Stimulated activated CD8-positive, alpha-beta memory T cell treated with anti-CD3 and anti-CD28 coated beads, Interleukin-15, amount 100 ng/mL, for 24 hours (primary cell): ENCODE data around the gene ECE1.
"Not testable (repeated sequence)": the region's sequence is repeated elsewhere in the genome, so short reads cannot be mapped to it uniquely, and the experiment has no call there.

ENCODE experiments used
- DNase-seq: peaks from one replicate; pipeline ENCODE4 v3.0.0-alpha.2; 2020; ENCODE audit warnings: low read depth

Gene ECE1

DNA sequence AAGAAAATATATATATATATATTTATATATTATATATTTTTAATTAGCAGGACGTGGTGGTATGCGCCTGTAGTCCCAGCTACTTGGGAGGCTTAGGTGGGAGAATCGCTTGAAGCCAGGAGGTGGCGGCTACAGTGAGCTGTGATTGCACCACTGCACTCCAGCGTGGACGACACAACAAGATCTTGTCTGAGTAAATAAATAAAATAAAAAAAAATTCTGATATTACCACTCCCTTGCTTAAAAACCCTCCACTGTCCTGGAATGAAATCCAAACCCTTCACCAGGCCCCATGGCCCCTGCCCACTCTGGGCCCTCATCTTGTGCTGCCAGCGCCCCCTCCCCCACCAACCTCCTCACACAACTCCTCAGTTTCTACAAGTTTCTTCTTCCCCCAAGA is 1.7 kb upstream of the ECE1 start:
- no peak for DNase-seq

DNA sequence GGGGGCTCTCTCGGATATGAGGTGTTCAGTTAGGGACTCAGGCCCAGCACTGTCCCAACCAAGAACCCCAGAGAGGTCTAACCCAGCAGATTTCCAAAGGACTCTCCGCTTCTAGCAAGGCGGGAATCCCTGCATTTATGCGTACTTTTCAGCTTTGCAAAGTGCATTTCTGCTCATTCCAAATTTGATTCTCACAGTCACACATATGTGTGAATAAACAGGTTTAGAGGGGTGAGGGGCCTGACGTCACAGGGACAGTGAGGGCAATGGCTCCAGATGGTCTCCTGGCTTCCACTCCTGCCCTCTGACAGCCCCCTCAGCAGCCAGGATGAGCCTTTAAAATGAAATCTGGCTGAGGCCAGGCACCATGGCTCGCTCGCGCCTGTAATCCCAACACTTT is 921 bp upstream of the ECE1 start:
- DNase-seq: no peak

DNA sequence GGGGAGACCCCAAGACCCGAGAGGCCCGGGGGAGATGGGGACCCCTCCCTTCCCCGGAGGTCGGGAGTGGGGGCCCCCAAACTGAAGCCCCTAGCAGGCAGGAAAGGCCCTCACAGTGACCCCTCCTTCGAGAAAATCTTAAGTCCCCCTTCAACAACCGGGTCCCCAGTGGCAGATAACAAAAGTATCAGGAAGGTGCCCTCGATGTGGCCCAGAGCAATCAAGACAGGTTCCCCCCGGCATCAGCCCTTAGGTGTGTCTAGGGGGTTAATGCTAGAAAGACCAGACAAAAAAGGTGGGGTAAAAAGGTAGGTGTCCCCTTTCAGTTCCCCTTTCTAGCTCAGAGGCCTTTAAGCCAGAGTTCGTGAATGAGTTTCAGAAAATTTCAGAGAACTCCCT is 282 bp upstream of the ECE1 start:
- no peak for DNase-seq

DNA sequence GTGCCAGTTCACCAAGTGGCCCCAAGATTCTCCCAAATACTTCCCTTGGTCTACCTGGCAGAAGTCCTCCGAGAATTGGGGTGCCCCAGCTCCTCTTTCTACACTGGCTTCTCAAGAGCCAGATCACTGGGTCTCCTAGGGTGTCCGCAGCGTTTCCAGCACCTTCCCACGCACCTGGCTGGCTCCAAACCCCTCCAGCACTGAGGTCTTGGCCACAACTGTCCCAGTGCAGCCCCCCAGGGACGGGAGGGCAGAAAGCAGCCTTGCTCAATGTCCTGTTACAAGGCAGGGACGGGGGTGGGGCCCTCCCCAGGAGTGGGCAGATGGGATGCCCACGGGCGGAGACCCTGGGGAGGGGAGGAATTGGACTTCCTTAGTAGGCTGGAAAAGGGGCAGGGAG is 1.1 kb downstream of the ECE1 start:
- no peak for DNase-seq

- no peak for DNase-seq
These were observed 2.3 kb downstream of the ECE1 start for GRCh38 chr1:21287905-21288514.

DNA sequence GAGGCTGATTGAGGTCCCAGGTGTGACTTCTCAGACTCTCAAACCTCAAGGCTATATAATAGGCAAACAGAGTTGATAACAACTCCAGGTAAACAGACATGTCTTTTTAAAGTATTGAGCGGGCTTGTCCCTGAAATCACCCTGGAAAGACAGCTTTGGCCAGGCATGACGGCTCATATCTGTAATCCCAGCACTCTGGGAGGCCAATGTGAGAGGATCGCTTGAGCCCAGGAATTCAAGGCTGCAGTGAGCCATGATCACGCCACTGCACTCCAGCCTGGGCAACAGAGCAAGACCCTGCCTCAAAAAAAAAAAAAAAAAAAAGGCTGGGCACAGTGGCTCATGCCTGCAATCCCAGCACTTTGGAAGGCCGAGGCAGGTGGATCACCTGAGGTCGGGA is 4.9 kb downstream of the ECE1 start:
- not testable (repeated sequence) for DNase-seq

- DNase-seq: no peak
These were observed 5.2 kb downstream of the ECE1 start for GRCh38 chr1:21285055-21285372.

GRCh38 chr1:21284206-21285054 is 5.8 kb downstream of the ECE1 start:
- DNase-seq: no peak

DNA sequence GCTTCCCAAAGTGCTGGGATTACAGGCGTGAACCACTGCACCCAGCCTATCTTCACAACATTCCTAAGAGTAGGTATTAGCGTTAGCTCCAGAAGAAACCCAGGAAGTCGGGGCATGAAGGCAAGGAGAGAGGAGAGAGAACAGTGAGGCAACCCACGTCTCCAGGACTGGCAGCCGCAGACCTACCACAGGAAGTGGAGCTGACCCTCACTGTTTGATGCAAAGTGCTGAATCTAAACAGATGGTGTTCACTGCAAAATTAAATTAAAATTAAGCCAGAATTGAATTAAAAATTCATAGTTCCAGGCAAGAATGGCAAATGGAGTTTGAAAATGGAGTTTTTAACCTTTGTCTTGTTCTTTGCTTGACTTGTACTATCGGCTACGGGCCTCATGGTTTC is 6.7 kb downstream of the ECE1 start:
- no peak for DNase-seq

DNA sequence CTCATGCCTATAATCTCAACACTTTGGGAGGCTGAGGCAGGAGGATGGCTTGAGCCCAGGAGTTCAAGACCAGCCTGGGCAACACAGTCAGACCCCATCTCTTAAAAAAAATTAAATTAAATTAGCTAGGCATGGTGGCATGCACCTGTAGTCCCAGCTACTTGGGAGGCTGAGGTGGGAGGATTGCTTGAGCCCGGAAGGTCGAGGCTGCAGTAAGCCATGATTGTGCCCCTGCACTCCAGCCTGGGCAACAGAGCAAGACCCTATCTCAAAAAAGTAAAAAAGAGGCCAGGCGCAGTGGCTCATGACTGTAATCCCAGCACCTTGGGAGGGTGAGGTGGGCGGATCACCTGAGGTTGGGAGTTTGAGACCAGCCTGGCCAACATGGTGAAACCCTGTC is 8.2 kb downstream of the ECE1 start:
- DNase-seq: not testable (repeated sequence)

- DNase-seq: no peak
These were observed 9.8 kb downstream of the ECE1 start for GRCh38 chr1:21280482-21280881.

DNA sequence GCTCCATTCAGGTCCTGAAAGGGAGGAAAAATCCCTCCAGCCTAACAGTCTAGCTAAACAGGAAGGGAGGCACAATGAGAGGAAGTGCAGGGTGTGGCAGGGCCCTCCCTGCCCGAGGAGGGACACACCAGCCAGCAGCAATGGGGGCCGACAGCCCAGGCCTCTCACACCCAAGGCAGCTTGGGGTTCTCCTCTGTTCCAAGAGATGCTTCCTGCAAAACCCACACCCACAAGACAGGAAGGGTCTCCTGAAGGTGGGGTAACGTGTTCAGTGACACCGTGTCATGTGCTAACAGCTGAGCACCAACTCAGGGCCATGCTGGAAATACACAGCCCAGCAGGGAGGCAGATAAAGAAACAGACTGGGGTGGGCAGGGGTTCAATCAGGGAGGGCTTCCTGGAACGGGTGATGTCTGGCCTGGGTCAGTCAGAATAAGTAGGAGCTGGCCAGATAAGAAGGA is 10.2 kb downstream of the ECE1 start:
- no peak for DNase-seq

GRCh38 chr1:21278860-21279845 is 11.1 kb downstream of the ECE1 start:
- DNase-seq: no peak

GRCh38 chr1:21278208-21278859 is 11.9 kb downstream of the ECE1 start:
- DNase-seq: no peak

- DNase-seq: no peak
These were observed 13.1 kb downstream of the ECE1 start for GRCh38 chr1:21277180-21277579.

DNA sequence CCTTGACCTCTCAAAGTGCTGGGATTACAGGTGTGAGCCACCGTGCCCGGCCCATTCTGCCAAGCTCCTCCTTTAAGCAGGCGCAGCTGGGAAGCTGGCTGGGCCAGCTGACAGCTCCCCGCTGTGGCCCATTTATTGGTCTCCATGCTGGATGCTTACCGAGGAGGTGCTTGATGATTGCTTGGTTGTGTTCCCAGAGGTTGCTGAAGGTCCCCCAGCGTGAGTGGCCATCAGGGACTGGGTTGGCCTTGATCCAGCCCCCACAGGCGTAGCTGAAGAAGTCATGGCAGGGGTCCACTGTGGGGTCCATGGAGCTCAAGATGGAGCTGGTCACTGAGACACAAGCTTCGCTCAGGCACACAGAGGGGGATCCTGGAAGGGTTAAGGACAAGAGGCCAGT is 17.7 kb downstream of the ECE1 start:
- DNase-seq: no peak

DNA sequence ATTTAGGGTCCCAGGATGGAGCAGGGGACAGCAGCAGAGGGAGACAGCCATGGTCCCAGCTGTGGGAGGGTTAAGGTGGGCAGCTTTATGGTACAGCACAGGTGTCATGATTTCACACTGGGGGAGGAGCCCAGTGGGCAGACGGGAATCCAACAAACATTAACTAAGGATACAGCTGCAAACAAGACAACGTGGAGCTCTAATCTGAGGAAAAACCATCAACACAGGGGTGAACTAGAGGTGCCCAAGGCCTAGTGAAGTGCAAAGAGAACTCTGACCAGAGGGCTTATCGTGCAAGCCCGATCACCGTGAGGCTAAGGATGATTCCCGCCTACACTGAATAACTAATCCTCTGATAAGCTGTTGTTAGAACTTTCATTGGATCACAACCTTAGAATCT is 18.7 kb downstream of the ECE1 start:
- no peak for DNase-seq

DNA sequence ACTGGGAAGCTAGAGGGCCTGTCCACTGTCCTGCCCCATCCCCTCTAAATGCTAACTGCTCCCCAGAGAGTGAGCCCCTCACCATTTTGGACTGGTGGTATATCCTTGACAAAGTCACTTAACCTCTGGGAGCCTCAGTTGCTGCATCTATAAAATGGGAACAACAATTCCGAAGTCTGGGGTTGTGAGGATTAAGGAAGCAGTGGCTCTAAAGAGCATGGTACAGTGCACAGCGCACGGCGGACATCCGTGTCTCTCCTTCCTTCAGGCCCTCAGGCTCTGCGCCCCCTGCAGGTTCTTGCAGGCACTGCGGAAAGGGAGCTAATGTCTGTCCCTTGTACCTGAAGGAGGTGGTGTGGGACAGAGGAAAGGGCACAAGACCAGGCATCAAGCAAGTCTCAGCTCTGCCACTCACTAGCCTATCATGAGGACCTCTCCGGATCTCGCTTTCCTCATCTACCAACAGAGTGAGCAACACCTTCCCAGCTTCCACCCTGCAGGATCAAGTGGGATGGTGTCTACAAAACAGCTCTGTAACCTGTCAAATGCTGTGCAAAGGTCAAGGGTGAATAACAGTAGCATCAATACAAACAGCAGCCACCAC is 20.1 kb downstream of the ECE1 start:
- DNase-seq: peak; percentile 61

DNA sequence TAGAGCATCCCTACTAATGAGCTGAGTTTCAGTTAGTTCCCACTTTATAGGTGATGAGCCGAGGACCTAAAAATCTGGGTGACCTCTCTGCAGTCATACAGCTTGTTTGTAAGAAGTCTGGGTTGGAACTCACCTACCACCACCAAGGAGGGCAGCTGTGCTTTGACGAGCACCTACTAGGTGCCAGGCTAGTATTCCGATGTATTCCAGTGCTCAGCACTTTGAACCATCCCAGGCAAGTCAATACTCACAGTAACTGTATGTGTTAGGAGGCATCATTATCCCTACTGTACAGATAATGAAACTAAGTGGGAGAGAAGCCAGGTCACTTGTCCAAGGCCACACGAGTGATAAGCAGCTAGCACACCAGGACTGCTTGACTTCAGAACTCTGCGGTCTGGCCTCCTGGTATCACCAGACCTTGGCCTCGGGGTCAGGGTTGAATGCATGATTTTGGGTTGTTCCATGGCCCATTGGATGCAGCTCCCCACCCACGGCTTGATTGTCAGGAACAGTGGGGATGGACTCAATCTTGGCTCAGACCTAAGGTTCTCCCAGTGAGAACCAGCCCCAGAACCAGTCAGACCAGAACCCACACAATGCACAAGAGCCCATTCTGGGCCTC is 20.7 kb downstream of the ECE1 start:
- no peak for DNase-seq

DNA sequence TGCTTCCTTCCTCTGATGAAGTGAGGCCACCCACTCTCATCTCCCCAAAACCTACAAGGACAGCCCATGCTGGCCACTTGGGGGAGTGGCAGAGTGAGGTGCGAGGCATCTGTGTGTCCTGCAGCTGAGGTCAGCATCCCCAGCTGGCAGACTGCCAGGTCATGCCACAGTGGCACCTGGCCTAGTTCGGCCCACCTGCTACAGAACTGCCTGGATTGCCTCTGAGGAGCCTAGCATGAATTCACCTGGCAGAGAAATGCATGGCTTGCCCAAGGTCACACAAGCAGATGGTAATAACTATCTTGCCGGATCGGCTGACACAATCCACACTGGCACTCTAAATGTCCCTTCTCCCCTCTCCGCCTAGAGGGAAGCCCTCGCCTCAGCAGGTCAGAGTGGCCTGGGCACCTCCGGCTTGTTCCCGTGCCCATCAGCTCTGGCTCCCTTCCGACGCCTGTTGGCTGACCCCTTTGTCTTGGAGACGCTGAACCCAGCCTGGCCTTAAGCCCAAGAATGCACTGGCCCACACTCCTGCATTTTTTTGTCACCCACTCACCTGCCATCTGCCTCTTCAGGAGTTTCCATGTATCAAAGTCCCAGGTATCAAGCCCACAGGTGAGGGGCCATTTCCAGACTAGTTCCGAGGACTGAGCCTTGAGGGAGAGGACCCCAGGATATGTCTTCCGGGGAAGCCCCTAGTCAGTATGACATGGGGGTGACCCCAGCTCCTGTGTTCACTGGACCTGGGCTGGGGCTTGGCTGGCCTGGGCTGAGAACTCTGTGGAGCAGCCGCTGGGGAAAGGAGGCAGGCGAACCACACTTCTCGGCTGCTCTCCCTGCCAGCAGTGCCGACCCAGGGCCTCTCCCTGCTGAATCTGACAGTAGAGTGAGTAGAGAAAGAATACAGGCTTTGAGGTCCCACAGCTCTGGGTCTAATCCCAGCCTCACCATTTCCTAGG is 21.7 kb downstream of the ECE1 start:
- DNase-seq: no peak
